Colonic mucosa (tissue), 4 donors: ENCODE results near the gene PLG. TPM values are rescaled to one million over a fixed set of nuclear protein-coding genes. Genes with fewer than 3 reads are reported as not detected.
"Not testable (repeated sequence)": the region's sequence is repeated elsewhere in the genome, so short reads cannot be mapped to it uniquely, and the experiment has no call there.

Source experiments
- DNase-seq: peaks from one replicate; pipeline ENCODE4 v3.0.0-alpha.2; 2020
- H3K27ac ChIP-seq: fragments of 200-600 bp; one replicate; pipeline ENCODE4 v1.8.0; 2021
- H3K27me3 ChIP-seq: fragments of 200-600 bp; one replicate; pipeline ENCODE4 v1.8.0; 2021
- H3K36me3 ChIP-seq: fragments of 200-600 bp; one replicate; pipeline ENCODE4 v1.8.0; 2021
- H3K4me1 ChIP-seq: fragments of 200-600 bp; one replicate; pipeline ENCODE4 v1.8.0; 2021; ENCODE audit warnings: mild to moderate bottlenecking
- H3K4me3 ChIP-seq: fragments of 200-600 bp; one replicate; pipeline ENCODE4 v1.8.0; 2021
- H3K9ac ChIP-seq, 2 donors: one replicate each; pipeline ENCODE4 v1.7.0; 2013; ENCODE audit warnings: control low read depth in 2 of 2, low read depth in 2 of 2, low read length in 2 of 2
- H3K9me3 ChIP-seq: fragments of 200-600 bp; one replicate; pipeline ENCODE4 v1.8.0; 2021
- intact Hi-C: fragments of 100-400 bp; cut with DNase I; formaldehyde crosslinking; loops from one replicate; pipeline ENCODE4 v1.14.1; 2022
- total RNA-seq, 2 donors: library from RNA; stranded (reverse); fragmentation: NEBNext Ultra II Directional in 1 of 2; extraction: Animal tissue kit (Norgen Biotek cat#: 25700) in 1 of 2; gene quantifications; one replicate each; pipeline ENCODE4 v1.2.1, GENCODE V29; 2021
- TF ChIP-seq, protein P1 (sequence below): fragments of 200-600 bp; IDR thresholded peaks from one replicate; pipeline ENCODE4 v1.8.0; 2022; ENCODE audit warnings: antibody characterized with exemption, mild to moderate bottlenecking
- donor health status: healthy.
- donor health status: DM: no; HTN: no; CAD: no.
- donor health status: DM: no; HTN: no; CAD: no.

PLG gene
- total RNA-seq, 2 donors from 2014 or later: 0.16 to 1.3 TPM

DNA sequence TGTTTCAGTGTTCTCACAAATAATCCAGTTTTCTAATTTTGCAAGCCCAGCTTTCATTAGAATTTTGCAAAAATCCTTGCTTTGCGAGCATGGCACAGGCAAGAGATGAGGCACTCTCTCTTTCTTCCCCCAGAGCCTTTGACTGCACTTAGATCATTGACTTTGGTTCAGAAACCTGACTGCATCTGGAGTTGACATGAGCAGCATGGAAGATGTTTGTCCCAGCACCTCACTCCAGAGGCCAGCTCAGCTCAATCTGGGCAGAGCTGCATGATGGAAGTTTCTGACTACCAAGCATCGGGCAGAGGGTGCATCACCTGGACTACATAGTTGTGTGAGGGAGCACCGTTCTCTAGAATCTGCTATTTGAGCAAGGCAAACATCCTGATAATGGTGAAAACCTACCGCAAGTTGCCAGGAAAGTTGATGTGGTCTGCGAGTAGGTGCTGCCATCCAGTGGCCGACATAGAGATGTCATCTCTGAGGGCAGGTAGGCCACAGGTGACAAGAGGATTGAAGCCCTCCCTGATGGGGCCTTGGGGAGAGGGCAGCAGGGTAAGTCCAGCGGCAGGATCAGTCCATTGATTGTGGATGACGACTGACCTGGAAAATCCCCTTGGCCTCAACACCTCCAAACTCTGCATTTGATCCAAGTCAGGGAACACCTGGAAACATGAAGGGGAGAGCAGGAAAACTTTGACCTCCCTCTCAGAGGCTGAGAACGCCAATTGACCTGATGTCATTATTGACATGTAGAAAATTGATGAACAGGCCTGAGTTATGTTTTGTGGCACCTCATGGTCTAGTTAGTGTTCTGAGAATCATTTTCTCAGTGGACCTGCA, 34.2 kb upstream of the PLG start:
- H3K36me3 ChIP-seq: no peaks in the 10 kb centered on the region
- no peak overlapping the region for H3K27ac ChIP-seq
- H3K9ac ChIP-seq: no peak overlapping the region
- intact Hi-C loops: no loop called here
- H3K27me3 ChIP-seq: no peaks in the 10 kb centered on the region
- H3K4me1 ChIP-seq: no peaks in the 10 kb centered on the region
- no peak overlapping the region for H3K4me3 ChIP-seq
- DNase-seq: no peak
- no peaks in the 10 kb centered on the region for H3K9me3 ChIP-seq
- TF ChIP-seq, protein P1, sequence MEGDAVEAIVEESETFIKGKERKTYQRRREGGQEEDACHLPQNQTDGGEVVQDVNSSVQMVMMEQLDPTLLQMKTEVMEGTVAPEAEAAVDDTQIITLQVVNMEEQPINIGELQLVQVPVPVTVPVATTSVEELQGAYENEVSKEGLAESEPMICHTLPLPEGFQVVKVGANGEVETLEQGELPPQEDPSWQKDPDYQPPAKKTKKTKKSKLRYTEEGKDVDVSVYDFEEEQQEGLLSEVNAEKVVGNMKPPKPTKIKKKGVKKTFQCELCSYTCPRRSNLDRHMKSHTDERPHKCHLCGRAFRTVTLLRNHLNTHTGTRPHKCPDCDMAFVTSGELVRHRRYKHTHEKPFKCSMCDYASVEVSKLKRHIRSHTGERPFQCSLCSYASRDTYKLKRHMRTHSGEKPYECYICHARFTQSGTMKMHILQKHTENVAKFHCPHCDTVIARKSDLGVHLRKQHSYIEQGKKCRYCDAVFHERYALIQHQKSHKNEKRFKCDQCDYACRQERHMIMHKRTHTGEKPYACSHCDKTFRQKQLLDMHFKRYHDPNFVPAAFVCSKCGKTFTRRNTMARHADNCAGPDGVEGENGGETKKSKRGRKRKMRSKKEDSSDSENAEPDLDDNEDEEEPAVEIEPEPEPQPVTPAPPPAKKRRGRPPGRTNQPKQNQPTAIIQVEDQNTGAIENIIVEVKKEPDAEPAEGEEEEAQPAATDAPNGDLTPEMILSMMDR: peak; percentile 18

DNA sequence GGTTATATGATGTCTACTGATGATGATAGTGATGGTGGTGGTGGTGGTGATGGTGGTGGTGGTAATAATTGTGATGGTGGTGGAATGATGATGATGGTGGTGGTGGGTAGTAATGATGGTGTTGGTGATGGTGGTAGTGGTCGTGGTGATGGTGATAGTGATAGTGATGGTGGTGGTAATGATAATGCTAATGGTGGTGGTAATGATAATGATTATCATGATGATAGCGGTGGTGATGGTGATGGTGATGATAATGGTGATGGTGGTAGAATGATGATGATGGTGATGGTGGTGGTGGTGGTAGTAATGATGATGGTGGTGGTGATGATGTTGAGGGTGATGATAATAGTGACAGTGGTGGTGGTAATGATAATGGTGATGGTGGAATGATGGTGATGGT, 33.5 kb upstream of the PLG start:
- TF ChIP-seq, protein P1: no peak
- DNase-seq: no peak
- no peak overlapping the region for H3K27ac ChIP-seq
- no peak overlapping the region for H3K9ac ChIP-seq
- H3K27me3 ChIP-seq: no peaks in the 10 kb centered on the region
- no peaks in the 10 kb centered on the region for H3K36me3 ChIP-seq
- H3K4me1 ChIP-seq: no peaks in the 10 kb centered on the region
- intact Hi-C loops: no loop called here
- H3K9me3 ChIP-seq: no peaks in the 10 kb centered on the region
- H3K4me3 ChIP-seq: no peak overlapping the region

DNA sequence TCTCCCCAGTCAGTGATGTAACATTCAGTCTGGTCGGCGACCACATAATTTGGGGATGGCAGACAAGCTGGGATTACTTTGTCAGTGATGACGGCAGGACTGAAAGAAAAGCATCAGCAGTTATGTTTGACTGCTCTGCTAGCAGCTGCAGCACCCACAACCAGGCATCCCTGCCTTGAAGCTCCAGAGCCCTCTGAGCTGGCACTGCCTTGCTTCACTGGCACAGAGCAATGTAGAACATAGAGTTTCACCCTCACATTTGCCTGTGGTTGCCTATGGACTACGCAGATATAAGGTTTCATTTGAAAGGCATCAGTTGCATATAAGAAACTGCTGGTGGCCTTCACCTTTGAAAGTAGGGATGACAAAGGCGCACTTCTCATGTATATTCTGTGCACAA, 25.6 kb upstream of the PLG start:
- H3K27me3 ChIP-seq, intact Hi-C loops, H3K9me3 ChIP-seq: not testable (repeated sequence)

DNA sequence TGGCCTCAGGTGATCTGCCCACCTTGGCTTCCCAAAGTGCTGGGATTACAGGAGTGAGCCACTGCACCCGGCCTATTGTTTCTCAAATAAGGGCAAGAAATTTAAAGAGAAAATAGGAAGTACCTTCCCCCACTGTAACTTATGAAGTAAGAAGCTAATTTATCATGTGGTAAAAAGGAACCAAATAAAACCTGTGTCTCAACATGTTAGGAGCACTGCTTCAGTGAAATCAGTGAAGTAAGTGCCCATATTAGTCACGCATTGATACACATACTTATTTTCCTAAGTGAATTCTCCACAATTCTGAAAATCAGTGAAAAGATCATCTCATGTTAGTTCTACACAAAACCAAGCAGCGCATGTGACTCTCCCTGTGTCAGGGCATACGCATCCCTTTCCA, 23.8 kb upstream of the PLG start:
- TF ChIP-seq, protein P1: no peak
- intact Hi-C loops: no loop called here

More for the DNA sequence above, 25.6 kb upstream of the PLG start:
- H3K4me1 ChIP-seq, H3K27ac ChIP-seq, H3K36me3 ChIP-seq, H3K4me3 ChIP-seq, DNase-seq, H3K9ac ChIP-seq: not testable (repeated sequence)

DNA sequence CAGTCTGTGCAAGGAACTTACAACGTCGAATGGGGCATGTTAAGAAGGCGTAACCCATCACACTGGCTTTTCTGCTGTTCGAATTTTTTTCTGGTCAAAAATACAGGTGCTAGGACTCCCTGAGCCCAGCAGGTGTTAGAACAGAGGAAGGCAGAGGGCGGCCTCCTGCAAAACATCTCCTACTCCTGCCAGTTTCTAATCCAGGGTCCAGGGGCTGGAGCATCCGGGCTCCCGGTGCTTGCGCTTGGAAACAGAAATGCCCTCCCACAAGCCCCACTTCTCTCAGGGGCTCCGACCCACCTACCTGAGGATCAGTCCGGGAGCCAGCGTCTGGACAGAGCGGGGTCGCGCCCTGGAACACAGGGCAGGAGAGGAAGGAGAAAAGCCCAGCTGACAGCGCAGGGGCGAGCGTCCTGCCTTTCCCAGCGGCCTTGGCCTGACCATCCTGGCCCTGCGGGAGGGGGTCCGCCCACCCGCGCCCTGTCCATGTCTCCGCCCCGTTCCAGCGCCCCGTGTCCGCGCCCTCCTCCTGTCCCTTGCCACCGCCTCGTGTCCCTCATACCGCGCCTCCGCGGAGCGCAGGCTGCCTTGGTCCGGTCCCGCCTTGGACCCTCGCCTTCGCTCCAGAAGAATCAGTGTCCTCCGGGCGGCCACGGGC, 23.2 kb upstream of the PLG start:
- Histone ChIP-seq H3K4me1 (no peaks in the 10 kb centered on the region), H3K27ac (no peak overlapping the region), H3K9me3 (no peaks in the 10 kb centered on the region), H3K36me3 (no peaks in the 10 kb centered on the region), H3K9ac (no peak overlapping the region), H3K27me3 (no peaks in the 10 kb centered on the region), H3K4me3 (no peak overlapping the region)
- intact Hi-C loops: no loop called here
- no peak for DNase-seq
- TF ChIP-seq, protein P1: no peak

More for the DNA sequence above, 23.8 kb upstream of the PLG start:
- Histone ChIP-seq H3K27ac (no peak overlapping the region), H3K27me3 (no peaks in the 10 kb centered on the region), H3K36me3 (no peaks in the 10 kb centered on the region), H3K4me3 (no peak overlapping the region), H3K9me3 (no peaks in the 10 kb centered on the region), H3K9ac (no peak overlapping the region), H3K4me1 (no peaks in the 10 kb centered on the region)
- no peak for DNase-seq

DNA sequence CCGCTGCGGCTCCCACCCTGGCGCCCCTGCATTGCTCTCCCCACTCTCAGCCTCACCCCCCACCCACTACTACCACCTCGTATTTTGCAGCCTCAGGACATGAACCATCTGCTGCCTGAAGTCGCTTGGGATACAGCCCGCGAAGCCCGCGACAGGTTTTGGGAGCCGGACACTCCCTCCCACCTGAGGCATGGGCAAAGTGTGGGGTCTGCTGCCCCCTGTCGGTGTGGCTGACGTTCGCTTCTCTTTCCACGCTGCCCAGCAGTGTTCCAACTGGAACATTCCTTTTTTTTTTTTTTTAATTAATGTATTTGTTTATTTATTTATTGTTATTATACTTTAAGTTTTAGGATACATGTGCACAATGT, 22.7 kb upstream of the PLG start:
- H3K9me3 ChIP-seq: no peaks in the 10 kb centered on the region
- no peak overlapping the region for H3K4me3 ChIP-seq
- intact Hi-C loops: no loop called here
- H3K27ac ChIP-seq: no peak overlapping the region
- DNase-seq: no peak
- TF ChIP-seq, protein P1: no peak
- no peak overlapping the region for H3K9ac ChIP-seq
- H3K27me3 ChIP-seq: no peaks in the 10 kb centered on the region
- no peaks in the 10 kb centered on the region for H3K36me3 ChIP-seq
- H3K4me1 ChIP-seq: no peaks in the 10 kb centered on the region

DNA sequence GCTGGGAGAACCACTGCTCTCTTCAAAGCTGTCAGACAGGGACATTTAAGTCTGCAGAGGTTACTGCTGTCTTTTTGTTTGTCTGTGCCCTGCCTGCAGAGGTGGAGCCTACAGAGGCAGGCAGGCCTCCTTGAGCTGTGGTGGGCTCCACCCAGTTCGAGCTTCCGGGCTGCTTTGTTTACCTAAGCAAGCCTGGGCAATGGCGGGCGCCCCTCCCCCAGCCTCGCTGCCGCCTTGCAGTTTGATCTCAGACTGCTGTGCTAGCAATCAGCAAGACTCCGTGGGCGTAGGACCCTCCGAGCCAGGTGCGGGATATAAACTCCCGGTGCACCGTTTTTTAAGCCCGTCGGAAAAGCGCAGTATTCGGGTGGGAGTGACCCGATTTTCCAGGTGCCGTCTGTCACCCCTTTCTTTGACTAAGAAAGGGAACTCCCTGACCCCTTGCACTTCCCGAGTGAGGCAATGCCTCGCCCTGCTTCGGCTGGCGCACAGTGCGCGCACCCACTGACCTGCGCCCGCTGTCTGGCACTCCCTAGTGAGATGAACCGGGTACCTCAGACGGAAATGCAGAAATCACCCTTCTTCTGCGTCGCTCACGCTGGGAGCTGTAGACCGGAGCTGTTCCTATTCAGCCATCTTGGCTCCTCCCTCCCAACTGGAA, 16.8 kb upstream of the PLG start:
- H3K9me3 ChIP-seq, H3K27ac ChIP-seq, H3K4me3 ChIP-seq, intact Hi-C loops, DNase-seq, H3K9ac ChIP-seq, H3K27me3 ChIP-seq, H3K36me3 ChIP-seq, H3K4me1 ChIP-seq: not testable (repeated sequence)
